Thymus (tissue), 11 donors: ENCODE data around the gene TOX3. TPM values are rescaled to one million over a fixed set of nuclear protein-coding genes. Genes with fewer than 3 reads are reported as not detected.

Experiments used
- DNase-seq, 9 donors: peaks; one replicate each; pipeline ENCODE4 v3.0.0-alpha.2; 2013; ENCODE audit warnings: low spot score in 9 of 9, low read depth in 6 of 9, missing footprints in 1 of 9
- H3K27ac ChIP-seq, 2 donors: one replicate each; pipeline ENCODE4 v1.5.1; 2013; ENCODE audit warnings: control low read depth in 1 of 2, low read depth in 1 of 2, low read length in 1 of 2, mild to moderate bottlenecking in 1 of 2, moderate library complexity in 1 of 2
- H3K27me3 ChIP-seq, 2 donors: one replicate each; pipeline ENCODE4 v1.5.1; 2013; ENCODE audit warnings: low read length in 1 of 2; ENCODE audit not compliant: control insufficient read depth in 2 of 2, insufficient read depth in 1 of 2
- H3K36me3 ChIP-seq, 2 donors: one replicate each; pipeline ENCODE4 v1.5.1; 2013; ENCODE audit warnings: low read length in 1 of 2, mild to moderate bottlenecking in 1 of 2, moderate library complexity in 1 of 2; ENCODE audit not compliant: control insufficient read depth in 2 of 2, insufficient read depth in 2 of 2
- H3K4me1 ChIP-seq, 2 donors: one replicate each; pipeline ENCODE4 v1.5.1; 2013; ENCODE audit warnings: low read length in 2 of 2; ENCODE audit not compliant: control insufficient read depth in 2 of 2, insufficient read depth in 2 of 2
- H3K4me3 ChIP-seq, 2 donors: one replicate each; pipeline ENCODE4 v1.5.1; 2013; ENCODE audit warnings: low read length in 2 of 2, control low read depth in 1 of 2, mild to moderate bottlenecking in 1 of 2
- H3K9me3 ChIP-seq, 2 donors: one replicate each; pipeline ENCODE4 v1.5.1; 2013; ENCODE audit warnings: low read length in 1 of 2, mild to moderate bottlenecking in 1 of 2; ENCODE audit not compliant: control insufficient read depth in 2 of 2, insufficient read depth in 1 of 2
- WGBS: extraction: QIAGEN DNeasy Blood & Tissue Kit; methylation state at CpG from one replicate; pipeline ENCODE4 v1.1.7; 2013; 5-methylcytosine and 5-hydroxymethylcytosine counted together
- polyA plus RNA-seq: library from polyadenylated mRNA; stranded (reverse); fragments of 200-250 nt; gene quantifications from one replicate; pipeline ENCODE4 v1.2.3, GENCODE V29; 2013
- total RNA-seq: library from RNA; stranded (reverse); fragments of 120-200 nt; gene quantifications from one replicate; pipeline ENCODE4 v1.2.4, GENCODE V29; 2013
- donor health status: healthy.

TOX3 gene
- total and polyA plus RNA-seq, 2 donors = 0.87 to 0.90 TPM

DNA sequence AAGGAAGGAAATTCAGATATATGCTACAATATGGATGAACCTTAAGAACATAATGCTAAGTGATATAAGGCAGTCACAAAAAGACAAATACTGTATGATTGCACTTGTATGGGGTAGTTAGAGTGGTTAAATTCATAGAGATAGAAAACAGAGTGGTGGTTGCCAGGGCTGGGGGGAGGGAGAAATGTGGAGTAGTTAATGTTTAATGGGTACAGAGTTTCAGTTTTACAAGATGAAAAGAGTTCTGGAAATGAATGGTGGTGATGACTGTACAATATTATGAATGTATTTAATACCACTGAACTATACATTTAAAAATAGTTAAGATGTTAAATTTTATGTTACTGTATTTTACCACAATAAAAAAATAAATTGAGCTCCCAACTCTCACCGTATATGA lies 157.9 kb downstream of the TOX3 start:
- no peaks in the 10 kb centered on the region for H3K27me3 ChIP-seq
- 30% methylated on average over 1 of the region's 1 CpG for whole genome bisulfite sequencing

More for the DNA sequence above, 157.9 kb downstream of the TOX3 start:
- Histone ChIP-seq H3K27ac (no peak overlapping the region), H3K36me3 (no peaks in the 10 kb centered on the region), H3K4me3 (no peak overlapping the region), H3K4me1 (no peaks in the 10 kb centered on the region), H3K9me3 (no peaks in the 10 kb centered on the region)
- DNase-seq = no peak
